Epidermal melanocyte (primary cell): ENCODE results near the gene GLI2.

Source experiments
- DNase-seq: peaks from one replicate; pipeline ENCODE4 v3.0.0; 2011; ENCODE audit warnings: low spot score; ENCODE audit not compliant: insufficient read length

The GLI2 gene

GRCh38 chr2:120735746-120736170 lies at the start of gene GLI2:
Gene GLI2 (plus strand): TSS chr2:120735868. CDS start chr2:120797321, 61,453 bp downstream.
- peak; percentile 44 for DNase-seq

- DNase-seq: no peak
These were observed 49.7 kb upstream of the GLI2 start for GRCh38 chr2:120685974-120686297.

- DNase-seq: no peak
These were observed 49.0 kb upstream of the GLI2 start for GRCh38 chr2:120686511-120687168.

- DNase-seq: no peak
These were observed 48.5 kb upstream of the GLI2 start for GRCh38 chr2:120687210-120687609.

- DNase-seq: no peak
These were observed 45.1 kb upstream of the GLI2 start for GRCh38 chr2:120690521-120690920.

- DNase-seq: no peak
These were observed 44.3 kb upstream of the GLI2 start for GRCh38 chr2:120691410-120691809.

- no peak for DNase-seq
These were observed 43.0 kb upstream of the GLI2 start for GRCh38 chr2:120692691-120693090.

GRCh38 chr2:120693121-120693520 lies 42.5 kb upstream of the GLI2 start:
- no peak for DNase-seq

GRCh38 chr2:120694034-120694433 lies 41.6 kb upstream of the GLI2 start:
- no peak for DNase-seq

- DNase-seq: no peak
These were observed 38.2 kb upstream of the GLI2 start for GRCh38 chr2:120697471-120697870.

GRCh38 chr2:120699292-120699691 lies 36.4 kb upstream of the GLI2 start:
- DNase-seq: no peak

- DNase-seq: no peak
These were observed 35.0 kb upstream of the GLI2 start for GRCh38 chr2:120700659-120701058.

- no peak for DNase-seq
These were observed 34.6 kb upstream of the GLI2 start for GRCh38 chr2:120701096-120701495.

- DNase-seq: no peak
These were observed 34.2 kb upstream of the GLI2 start for GRCh38 chr2:120701499-120701898.

- no peak for DNase-seq
These were observed 33.6 kb upstream of the GLI2 start for GRCh38 chr2:120702061-120702460.

- DNase-seq: no peak
These were observed 32.9 kb upstream of the GLI2 start for GRCh38 chr2:120702801-120703200.

GRCh38 chr2:120703330-120703994 lies 32.2 kb upstream of the GLI2 start:
- no peak for DNase-seq

- no peak for DNase-seq
These were observed 31.0 kb upstream of the GLI2 start for GRCh38 chr2:120704696-120705095.

- DNase-seq: no peak
These were observed 27.9 kb upstream of the GLI2 start for GRCh38 chr2:120707816-120708215.

- no peak for DNase-seq
These were observed 26.6 kb upstream of the GLI2 start for GRCh38 chr2:120708944-120709607.

- DNase-seq: no peak
These were observed 26.0 kb upstream of the GLI2 start for GRCh38 chr2:120709608-120710041.

- no peak for DNase-seq
These were observed 25.4 kb upstream of the GLI2 start for GRCh38 chr2:120710256-120710655.

- DNase-seq: no peak
These were observed 24.0 kb upstream of the GLI2 start for GRCh38 chr2:120711694-120712093.
